OCI-LY7 (cell line): ENCODE results near the gene CRYZ.
"Not testable (repeated sequence)": the region's sequence is repeated elsewhere in the genome, so short reads cannot be mapped to it uniquely, and the experiment has no call there.

Experiments used
- EZH2phosphoT487 ChIP-seq: fragments of 200-600 bp; sonication (generic); IDR thresholded peaks from 2 replicates; pipeline ENCODE4 v1.6.1; 2018; ENCODE audit warnings: low read depth, borderline replicate concordance, mild to moderate bottlenecking, mixed run types, antibody characterized with exemption, low read length, moderate library complexity, mixed read lengths
- TF ChIP-seq, protein P1 (sequence below): fragments of 200-600 bp; sonication (generic); conservative IDR thresholded peaks from 2 replicates; pipeline ENCODE4 v1.5.1; 2014; ENCODE audit warnings: mild to moderate bottlenecking, antibody characterized with exemption, low read length, moderate library complexity, mixed read lengths

DNA sequence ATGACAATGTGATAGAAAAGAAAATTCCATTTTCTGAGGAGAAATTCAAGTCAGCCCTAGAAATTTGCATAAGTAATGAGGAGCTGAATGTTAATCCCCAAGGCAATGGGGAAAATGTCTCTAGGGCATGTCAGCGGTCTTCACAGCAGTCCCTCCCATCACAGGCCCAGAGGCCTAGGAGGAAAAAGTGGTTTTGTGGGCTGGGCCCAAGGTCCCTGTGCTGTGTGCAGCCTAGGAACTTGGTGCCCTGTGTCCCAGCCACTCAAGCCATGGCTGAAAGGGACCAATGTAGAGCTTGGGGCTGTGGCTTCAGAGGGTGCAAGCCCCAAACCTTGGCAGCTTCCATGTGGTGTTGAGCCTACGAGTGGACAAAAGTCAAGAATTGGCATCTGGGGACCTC, 23.8 kb upstream of the CRYZ start:
- TF ChIP-seq, protein P1, sequence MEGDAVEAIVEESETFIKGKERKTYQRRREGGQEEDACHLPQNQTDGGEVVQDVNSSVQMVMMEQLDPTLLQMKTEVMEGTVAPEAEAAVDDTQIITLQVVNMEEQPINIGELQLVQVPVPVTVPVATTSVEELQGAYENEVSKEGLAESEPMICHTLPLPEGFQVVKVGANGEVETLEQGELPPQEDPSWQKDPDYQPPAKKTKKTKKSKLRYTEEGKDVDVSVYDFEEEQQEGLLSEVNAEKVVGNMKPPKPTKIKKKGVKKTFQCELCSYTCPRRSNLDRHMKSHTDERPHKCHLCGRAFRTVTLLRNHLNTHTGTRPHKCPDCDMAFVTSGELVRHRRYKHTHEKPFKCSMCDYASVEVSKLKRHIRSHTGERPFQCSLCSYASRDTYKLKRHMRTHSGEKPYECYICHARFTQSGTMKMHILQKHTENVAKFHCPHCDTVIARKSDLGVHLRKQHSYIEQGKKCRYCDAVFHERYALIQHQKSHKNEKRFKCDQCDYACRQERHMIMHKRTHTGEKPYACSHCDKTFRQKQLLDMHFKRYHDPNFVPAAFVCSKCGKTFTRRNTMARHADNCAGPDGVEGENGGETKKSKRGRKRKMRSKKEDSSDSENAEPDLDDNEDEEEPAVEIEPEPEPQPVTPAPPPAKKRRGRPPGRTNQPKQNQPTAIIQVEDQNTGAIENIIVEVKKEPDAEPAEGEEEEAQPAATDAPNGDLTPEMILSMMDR, result not testable (repeated sequence)
- TF ChIP-seq EZH2phosphoT487, result not testable (repeated sequence)
